Measurements from ENCODE around the gene IFIT5. TPM values are rescaled to one million over a fixed set of nuclear protein-coding genes. Genes with fewer than 3 reads are reported as not detected.
"Not testable (repeated sequence)": the region's sequence is repeated elsewhere in the genome, so short reads cannot be mapped to it uniquely, and the experiment has no call there.

The IFIT5 gene
- total RNA-seq, 2 donors from 2014 or later = 1.5 to 2.5 TPM

GRCh38 chr10:89410551-89410950 lies 3.8 kb upstream of the IFIT5 start:
- WGBS, 2 experiments (ENCODE audit: insufficient coverage in 1 of 2, insufficient read length in 1 of 2) = 88 to 100% methylated on average over 3 to 5 of the region's 5 CpGs
- not testable (repeated sequence) for H3K36me3 ChIP-seq (ENCODE audit: control insufficient read depth, insufficient read depth, low read length); H3K9ac ChIP-seq (ENCODE audit: extremely low read depth, low read length, poor library complexity, severe bottlenecking); H3K4me1 ChIP-seq (ENCODE audit: control insufficient read depth, insufficient read depth, low read length); H3K27ac Mint-ChIP-seq; H3K4me3 Mint-ChIP-seq; H3K27me3 Mint-ChIP-seq (ENCODE audit: insufficient read depth); H3K9me3 ChIP-seq (ENCODE audit: control insufficient read depth, low read length); H3K36me3 Mint-ChIP-seq (ENCODE audit: low read depth); H3K27ac ChIP-seq (ENCODE audit: low read depth, low read length); H3K27me3 ChIP-seq (ENCODE audit: control insufficient read depth, insufficient read depth, low read length, poor library complexity, severe bottlenecking); H3K4me3 ChIP-seq (ENCODE audit: low read length); DNase-seq
- peaks cover 16% of the 10 kb centered on the region for H3K9me3 Mint-ChIP-seq
- H3K4me1 Mint-ChIP-seq = peaks cover 15% of the 10 kb centered on the region

- H3K36me3 Mint-ChIP-seq (ENCODE audit: low read depth); H3K4me1 ChIP-seq (ENCODE audit: control insufficient read depth, insufficient read depth, low read length); DNase-seq; H3K27ac ChIP-seq (ENCODE audit: low read depth, low read length); H3K9me3 ChIP-seq (ENCODE audit: control insufficient read depth, low read length); H3K9ac ChIP-seq (ENCODE audit: extremely low read depth, low read length, poor library complexity, severe bottlenecking); H3K4me3 Mint-ChIP-seq; H3K36me3 ChIP-seq (ENCODE audit: control insufficient read depth, insufficient read depth, low read length); H3K27ac Mint-ChIP-seq; H3K4me3 ChIP-seq (ENCODE audit: low read length): not testable (repeated sequence)
- WGBS, 2 experiments (ENCODE audit: insufficient coverage in 1 of 2, insufficient read length in 1 of 2) = 83 to 97% methylated on average over 1 to 2 of the region's 2 CpGs
- peaks cover 15% of the 10 kb centered on the region for H3K4me1 Mint-ChIP-seq
- H3K27me3 Mint-ChIP-seq (ENCODE audit: insufficient read depth) = peaks cover 11% of the 10 kb centered on the region
- peaks cover 11% of the 10 kb centered on the region for H3K27me3 ChIP-seq (ENCODE audit: control insufficient read depth, insufficient read depth, low read length, poor library complexity, severe bottlenecking)
- peaks cover 16% of the 10 kb centered on the region for H3K9me3 Mint-ChIP-seq
These were observed 3.2 kb upstream of the IFIT5 start for GRCh38 chr10:89411135-89411534.

GRCh38 chr10:89412276-89412675 lies 2.1 kb upstream of the IFIT5 start:
- H3K36me3 Mint-ChIP-seq (ENCODE audit: low read depth); H3K9me3 ChIP-seq (ENCODE audit: control insufficient read depth, low read length); H3K27ac ChIP-seq (ENCODE audit: low read depth, low read length); H3K36me3 ChIP-seq (ENCODE audit: control insufficient read depth, insufficient read depth, low read length); H3K27ac Mint-ChIP-seq; H3K4me3 ChIP-seq (ENCODE audit: low read length); H3K4me3 Mint-ChIP-seq; H3K4me1 ChIP-seq (ENCODE audit: control insufficient read depth, insufficient read depth, low read length); DNase-seq; H3K9ac ChIP-seq (ENCODE audit: extremely low read depth, low read length, poor library complexity, severe bottlenecking): not testable (repeated sequence)
- Mint-ChIP-seq H3K4me1 (peaks cover 15% of the 10 kb centered on the region), H3K9me3 (peaks cover 16% of the 10 kb centered on the region), H3K27me3 (ENCODE audit: insufficient read depth) (peaks cover 15% of the 10 kb centered on the region)
- WGBS, 2 experiments (ENCODE audit: insufficient coverage in 1 of 2, insufficient read length in 1 of 2) = 92 to 95% methylated on average over 8 to 10 of the region's 10 CpGs
- peaks cover 14% of the 10 kb centered on the region for H3K27me3 ChIP-seq (ENCODE audit: control insufficient read depth, insufficient read depth, low read length, poor library complexity, severe bottlenecking)

- H3K27me3 Mint-ChIP-seq (ENCODE audit: insufficient read depth) = peaks cover 15% of the 10 kb centered on the region
- peak overlapping the region; percentile 76 for H3K4me3 Mint-ChIP-seq
- WGBS, 2 experiments (ENCODE audit: insufficient coverage in 1 of 2, insufficient read length in 1 of 2) = 95 to 100% methylated on average over 4 to 7 of the region's 7 CpGs
- DNase-seq = no peak
- Histone ChIP-seq H3K9me3 (ENCODE audit: control insufficient read depth, low read length) (peaks cover 8% of the 10 kb centered on the region), H3K4me3 (ENCODE audit: low read length) (peak overlapping the region; percentile 81), H3K27me3 (ENCODE audit: control insufficient read depth, insufficient read depth, low read length, poor library complexity, severe bottlenecking) (peaks cover 14% of the 10 kb centered on the region), H3K36me3 (ENCODE audit: control insufficient read depth, insufficient read depth, low read length) (no peaks in the 10 kb centered on the region), H3K9ac (ENCODE audit: extremely low read depth, low read length, poor library complexity, severe bottlenecking) (no peak overlapping the region), H3K27ac (ENCODE audit: low read depth, low read length) (no peak overlapping the region), H3K4me1 (ENCODE audit: control insufficient read depth, insufficient read depth, low read length) (no peaks in the 10 kb centered on the region)
- H3K4me1 Mint-ChIP-seq = peaks cover 11% of the 10 kb centered on the region
- peaks cover 16% of the 10 kb centered on the region for H3K9me3 Mint-ChIP-seq
- no peak overlapping the region for H3K27ac Mint-ChIP-seq
- peaks cover 3% of the 10 kb centered on the region for H3K36me3 Mint-ChIP-seq (ENCODE audit: low read depth)
- no peak for TF ChIP-seq CTCF (conservative IDR thresholded peaks at IDR 0.05)
These were observed 913 bp upstream of the IFIT5 start for GRCh38 chr10:89413398-89413912.
